GM23338 (cell line): ENCODE results near the gene ZNF687. TPM values are rescaled to one million over a fixed set of nuclear protein-coding genes. Genes with fewer than 3 reads are reported as not detected.

ENCODE experiments used
- ATAC-seq: fragments of 200-7000 bp; cut with Tn5 transposase; 3 replicates; pipeline ENCODE4 v1.9.1; 2020
- DNase-seq: peaks from one replicate; pipeline ENCODE4 v3.0.0-alpha.2; 2015; ENCODE audit warnings: low spot score
- H2AFZ ChIP-seq: fragments of 200-600 bp; sonication (generic); 2 replicates; pipeline ENCODE4 v1.8.0; 2016; ENCODE audit warnings: antibody characterized with exemption, mild to moderate bottlenecking, moderate library complexity
- H3F3A ChIP-seq: fragments of 200-600 bp; sonication (generic); replicated peaks from 2 replicates; pipeline ENCODE4 v1.8.0; 2017; ENCODE audit warnings: antibody characterized with exemption, mixed run types, low read depth
- H3K27ac ChIP-seq: fragments of 200-600 bp; sonication (generic); 2 replicates; pipeline ENCODE4 v1.6.1; 2016; ENCODE audit warnings: low read depth
- H3K27me3 ChIP-seq: fragments of 200-600 bp; sonication (generic); 2 replicates; pipeline ENCODE4 v1.8.0; 2016; ENCODE audit warnings: mild to moderate bottlenecking, mixed run types, moderate library complexity; ENCODE audit not compliant: insufficient read depth
- H3K36me3 ChIP-seq: fragments of 200-600 bp; sonication (generic); 2 replicates; pipeline ENCODE4 v1.8.0; 2016; ENCODE audit warnings: mild to moderate bottlenecking; ENCODE audit not compliant: insufficient read depth
- H3K4me1 ChIP-seq: fragments of 200-600 bp; sonication (generic); 2 replicates; pipeline ENCODE4 v1.8.0; 2016; ENCODE audit warnings: mild to moderate bottlenecking, moderate library complexity; ENCODE audit not compliant: insufficient read depth
- H3K4me2 ChIP-seq: fragments of 200-600 bp; sonication (generic); 2 replicates; pipeline ENCODE4 v1.7.1; 2017; ENCODE audit warnings: mixed run types
- H3K4me3 ChIP-seq: fragments of 200-600 bp; sonication (generic); 2 replicates; pipeline ENCODE4 v1.6.1; 2016; ENCODE audit warnings: mixed run types
- H3K79me2 ChIP-seq: fragments of 200-600 bp; sonication (generic); replicated peaks from 2 replicates; pipeline ENCODE4 v1.8.0; 2017; ENCODE audit warnings: mild to moderate bottlenecking; ENCODE audit not compliant: insufficient read depth
- H3K9me2 ChIP-seq: fragments of 200-600 bp; sonication (generic); 2 replicates; pipeline ENCODE4 v1.8.0; 2017; ENCODE audit not compliant: insufficient read depth
- H4K20me1 ChIP-seq: fragments of 200-600 bp; sonication (generic); replicated peaks from 2 replicates; pipeline ENCODE4 v1.8.0; 2017; ENCODE audit warnings: mild to moderate bottlenecking; ENCODE audit not compliant: insufficient read depth
- H3K27ac Mint-ChIP-seq: 2 replicates; pipeline ENCODE4 v1.8.0; 2020; ENCODE audit warnings: inconsistent platforms, mild to moderate bottlenecking, moderate library complexity, mixed read lengths
- H3K27me3 Mint-ChIP-seq: 3 replicates; pipeline ENCODE4 v1.8.0; 2022; ENCODE audit warnings: low read depth, mild to moderate bottlenecking, moderate library complexity, mixed read lengths, inconsistent platforms; ENCODE audit not compliant: insufficient read depth, poor library complexity
- H3K36me3 Mint-ChIP-seq: 3 replicates; pipeline ENCODE4 v1.8.0; 2021; ENCODE audit warnings: low read depth, mild to moderate bottlenecking, inconsistent platforms, moderate library complexity, mixed read lengths
- H3K4me1 Mint-ChIP-seq: 3 replicates; pipeline ENCODE4 v1.8.0; 2020; ENCODE audit warnings: mild to moderate bottlenecking, inconsistent platforms, mixed read lengths
- H3K4me3 Mint-ChIP-seq: 3 replicates; pipeline ENCODE4 v1.8.0; 2021; ENCODE audit warnings: moderate library complexity, mild to moderate bottlenecking, inconsistent platforms, mixed read lengths
- H3K9me3 Mint-ChIP-seq: 3 replicates; pipeline ENCODE4 v1.8.0; 2020; ENCODE audit warnings: moderate library complexity, mild to moderate bottlenecking, inconsistent platforms, mixed read lengths
- CREB1 ChIP-seq: fragments of 250-450 bp; sonication (Bioruptor Pico); IDR thresholded peaks from 2 replicates; pipeline ENCODE4 v1.5.0; 2020; ENCODE audit warnings: low read depth, mild to moderate bottlenecking, moderate library complexity
- CTCF ChIP-seq, 2 experiments: fragments of 200-600 bp in 1 of 2; sonication (generic) in 1 of 2; conservative IDR thresholded peaks; 2 replicates each; pipeline versions ENCODE4 v1.5.1 to v1.6.1; 2016 to 2017; ENCODE audit warnings: antibody characterized with exemption in 2 of 2, low read depth in 2 of 2, mild to moderate bottlenecking in 2 of 2, moderate library complexity in 1 of 2
- ETS1 ChIP-seq: IDR thresholded peaks from 2 replicates; pipeline ENCODE4 v1.6.1; 2016; ENCODE audit warnings: antibody characterized with exemption
- EZH2 ChIP-seq: fragments of 200-600 bp; sonication (generic); IDR thresholded peaks from one replicate; pipeline ENCODE4 v1.8.0; 2017; ENCODE audit warnings: antibody characterized with exemption, mild to moderate bottlenecking, low read depth; ENCODE audit not compliant: unreplicated experiment
- EZH2phosphoT487 ChIP-seq: fragments of 200-600 bp; sonication (generic); IDR thresholded peaks from one replicate; pipeline ENCODE4 v1.8.1; 2018; ENCODE audit warnings: antibody characterized with exemption; ENCODE audit not compliant: unreplicated experiment
- JUNB ChIP-seq: IDR thresholded peaks from one replicate; pipeline ENCODE4 v1.6.1; 2016; ENCODE audit warnings: antibody characterized with exemption; ENCODE audit not compliant: unreplicated experiment
- NANOG ChIP-seq: IDR thresholded peaks from 2 replicates; pipeline ENCODE4 v1.6.1; 2016; ENCODE audit warnings: antibody characterized with exemption, borderline replicate concordance
- POLR2AphosphoS5 ChIP-seq: IDR thresholded peaks from 2 replicates; pipeline ENCODE4 v1.6.1; 2016; ENCODE audit warnings: antibody characterized with exemption, low read depth
- REST ChIP-seq: IDR thresholded peaks from one replicate; pipeline ENCODE4 v1.6.1; 2018; ENCODE audit warnings: antibody characterized with exemption; ENCODE audit not compliant: unreplicated experiment
- STAT1 ChIP-seq: IDR thresholded peaks from one replicate; pipeline ENCODE4 v1.6.1; 2016; ENCODE audit warnings: antibody characterized with exemption; ENCODE audit not compliant: unreplicated experiment
- ZNF114 ChIP-seq: fragments of 250-450 bp; sonication (Bioruptor Pico); IDR thresholded peaks from 2 replicates; pipeline ENCODE4 v1.5.0; 2020; ENCODE audit warnings: mild to moderate bottlenecking, moderate library complexity
- ZNF331 ChIP-seq: fragments of 250-450 bp; sonication (Bioruptor Pico); IDR thresholded peaks from 2 replicates; pipeline ENCODE4 v1.5.0; 2020; ENCODE audit warnings: low read depth, mild to moderate bottlenecking, moderate library complexity
- ZNF462 ChIP-seq: fragments of 250-450 bp; sonication (Bioruptor Pico); IDR thresholded peaks from 2 replicates; pipeline ENCODE4 v1.5.0; 2020; ENCODE audit warnings: mild to moderate bottlenecking, moderate library complexity
- polyA plus RNA-seq: library from polyadenylated mRNA; unstranded; fragments of >200 nt; fragmentation: Nextera tagmentation; extraction: Ambion mirVana; gene quantifications from 2 replicates; pipeline ENCODE4 v1.2.1, GENCODE V29; 2016
- total RNA-seq: library from RNA; depleted of rRNA; stranded (reverse); fragments of >200 nt; shearing (Covaris generic); gene quantifications from 2 replicates; pipeline ENCODE4 v1.2.3, GENCODE V29; 2014

The ZNF687 gene
- total and polyA plus RNA-seq, 2 experiments from 2014 or later = 7.7 to 63.9 TPM

- no peak for ATAC-seq
- Histone ChIP-seq H2AFZ (no peak overlapping the region), H3K27me3 (no peaks in the 10 kb centered on the region), H3K27ac (peak overlapping the region; percentile 71; the same call in 1 of the 2 replicates), H3K4me3 (no peak overlapping the region), H3K4me1 (peaks cover 10% of the 10 kb centered on the region; the same call in 1 of the 2 replicates), H3K4me2 (no peak overlapping the region), H3F3A (0 out of 2 replicates have a peak, but pooled peaks cover 4% of the 10 kb centered on the region), H3K36me3 (peaks cover 25% of the 10 kb centered on the region), H3K9me2 (no peaks in the 10 kb centered on the region), H3K79me2 (no peaks in the 10 kb centered on the region), H4K20me1 (peaks cover 6% of the 10 kb centered on the region)
- DNase-seq = no peak
- H3K4me3 Mint-ChIP-seq = no peak overlapping the region
- H3K27me3 Mint-ChIP-seq = peaks cover 4% of the 10 kb centered on the region
- TF ChIP-seq NANOG (no peak), ZNF462 (CRISPR knock-in tag) (no peak), EZH2 (no peak), CTCF (conservative IDR thresholded peaks at IDR 0.05; ENCODE audit: low read depth in 2 of 2) (no peak), CREB1 (no peak), STAT1 (no peak), EZH2phosphoT487 (no peak), ETS1 (no peak), JUNB (no peak), ZNF331 (CRISPR knock-in tag) (no peak), REST (no peak), POLR2AphosphoS5 (no peak), ZNF114 (no peak)
- no peak overlapping the region for H3K27ac Mint-ChIP-seq
- H3K36me3 Mint-ChIP-seq = peaks cover 31% of the 10 kb centered on the region
- peaks cover 18% of the 10 kb centered on the region for H3K4me1 Mint-ChIP-seq
- no peaks in the 10 kb centered on the region for H3K9me3 Mint-ChIP-seq
These were observed 28.9 kb downstream of the ZNF687 start for GRCh38 chr1:151311011-151311410.
